EH (cell line): ENCODE data around the gene LUC7L2.
"Not testable (repeated sequence)": the region's sequence is repeated elsewhere in the genome, so short reads cannot be mapped to it uniquely, and the experiment has no call there.

Source experiments
- DNase-seq: peaks from one replicate; pipeline ENCODE4 v3.0.0-alpha.2; 2015; ENCODE audit warnings: low read depth

Gene LUC7L2

DNA sequence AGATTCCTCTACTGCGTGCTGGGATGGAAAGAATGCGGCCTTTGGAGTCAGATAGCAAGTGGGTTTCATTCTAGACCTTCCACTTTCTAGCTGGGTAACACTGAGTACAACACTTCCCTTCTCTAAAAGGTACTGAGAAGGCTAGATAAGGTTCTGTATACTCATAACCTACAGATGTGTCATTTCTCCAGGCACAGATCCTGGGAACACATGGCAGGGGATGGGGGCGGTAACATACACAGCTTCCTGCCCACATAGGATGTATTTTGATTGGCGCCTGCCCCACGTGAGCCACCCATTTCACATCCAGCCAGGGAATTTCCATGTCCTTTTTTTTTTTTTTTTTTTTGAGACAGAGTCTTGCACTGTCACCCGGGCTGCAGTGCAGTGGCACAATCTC is 91.9 kb downstream of the LUC7L2 start:
- DNase-seq = peak; percentile 73

DNA sequence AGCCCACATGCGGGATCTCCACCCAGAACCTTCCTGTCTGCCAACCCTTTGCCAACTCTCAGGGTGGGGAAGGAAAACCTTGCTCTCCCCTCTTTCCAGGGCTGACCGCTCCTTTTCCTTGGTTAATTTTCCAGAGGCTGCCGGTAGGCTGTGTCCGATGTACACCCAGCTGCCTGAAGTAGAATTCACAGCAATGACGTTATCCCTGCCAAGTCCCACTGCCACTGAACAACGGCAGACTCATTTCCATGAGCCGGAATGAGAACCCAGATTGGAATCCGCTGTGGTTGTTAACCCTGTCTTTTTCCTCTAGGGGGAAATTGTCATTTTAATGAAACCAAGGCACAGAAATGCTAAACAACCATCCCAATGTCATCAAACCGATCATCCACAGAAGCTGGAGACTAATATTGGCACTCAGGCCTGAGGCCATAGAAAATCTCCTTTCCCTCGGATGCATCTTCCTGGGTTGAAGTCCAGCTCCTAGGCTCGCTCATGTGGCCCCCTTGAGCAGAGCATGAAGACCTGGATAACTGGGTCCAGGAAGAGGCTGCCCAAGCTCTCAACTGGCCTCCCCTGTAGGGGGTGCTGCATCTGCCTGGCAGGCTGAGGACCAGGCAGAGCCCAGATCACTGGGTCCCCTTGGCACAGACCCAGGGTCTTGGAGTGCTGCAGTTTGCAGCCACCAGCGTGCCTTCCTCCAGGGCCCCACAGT is 93.4 kb downstream of the LUC7L2 start:
- peak; percentile 72 for DNase-seq

DNA sequence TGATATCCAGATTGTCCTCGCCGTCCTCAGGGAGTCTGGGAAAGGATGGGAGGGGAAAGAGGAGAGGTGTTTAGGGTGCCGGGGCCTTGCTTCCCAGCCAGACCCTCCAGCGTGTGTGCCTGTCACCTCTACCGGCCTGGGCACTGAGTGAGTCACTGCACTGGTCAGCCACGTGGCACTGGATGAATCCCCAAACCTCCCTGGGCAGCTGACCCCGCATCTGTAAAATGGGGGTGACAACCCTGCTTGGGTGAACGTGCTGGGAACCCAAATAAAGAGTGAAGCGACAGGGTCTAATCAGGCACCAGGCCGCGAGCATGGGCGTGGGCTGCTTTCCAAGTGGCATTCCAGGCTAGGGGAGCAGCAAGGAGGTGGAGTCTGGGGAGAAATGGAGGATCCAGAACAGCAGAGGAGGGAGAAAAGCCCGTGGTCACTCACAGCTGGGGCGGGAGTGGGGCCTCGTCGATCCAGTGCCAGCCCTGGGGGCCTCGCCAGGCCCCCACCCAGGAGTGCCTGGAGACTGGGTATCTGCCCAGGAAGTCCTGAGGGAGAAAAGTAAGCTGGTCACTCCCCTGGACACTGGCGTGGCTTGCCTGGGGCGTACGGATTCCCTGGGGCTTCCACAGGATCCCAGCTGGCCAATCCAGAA is 94.1 kb downstream of the LUC7L2 start:
- DNase-seq = no peak

DNA sequence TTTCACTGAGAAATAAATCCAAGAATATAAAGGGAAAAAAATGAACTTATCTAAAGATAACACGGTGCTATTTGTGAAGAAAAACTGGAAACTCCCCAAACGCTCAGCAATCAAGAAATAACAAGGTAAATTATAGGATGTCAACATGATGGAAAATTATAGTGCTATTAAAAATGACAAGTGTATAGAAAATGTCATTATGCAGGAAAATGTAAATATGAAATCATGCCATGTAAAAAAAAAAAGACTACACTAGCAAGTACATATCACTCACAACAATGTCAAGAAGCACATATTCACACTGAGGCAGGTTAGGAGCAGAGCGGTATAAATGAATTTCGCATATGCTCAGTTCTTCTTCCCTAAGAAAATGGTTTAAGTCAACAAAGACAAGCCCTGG is 96.1 kb downstream of the LUC7L2 start:
- DNase-seq = no peak

DNA sequence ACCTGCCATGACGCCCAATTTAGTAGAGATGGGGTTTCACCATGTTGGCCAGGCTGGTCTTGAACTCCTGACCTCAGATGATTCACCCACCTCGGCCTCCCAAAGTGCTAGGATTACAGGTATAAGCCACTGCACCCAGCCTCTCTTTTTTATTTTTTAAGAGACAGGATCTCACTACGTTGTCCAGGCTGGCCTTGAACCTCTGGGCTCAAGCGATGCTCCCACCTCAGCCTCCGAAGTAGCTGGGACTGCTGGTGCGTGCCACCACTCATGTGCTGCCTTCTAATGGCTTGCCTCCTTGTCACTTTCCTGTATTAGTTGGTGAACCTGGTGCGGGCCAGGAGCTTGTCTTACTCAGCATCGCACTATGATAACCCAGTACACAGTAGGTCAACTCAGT is 96.8 kb downstream of the LUC7L2 start:
- no peak for DNase-seq

DNA sequence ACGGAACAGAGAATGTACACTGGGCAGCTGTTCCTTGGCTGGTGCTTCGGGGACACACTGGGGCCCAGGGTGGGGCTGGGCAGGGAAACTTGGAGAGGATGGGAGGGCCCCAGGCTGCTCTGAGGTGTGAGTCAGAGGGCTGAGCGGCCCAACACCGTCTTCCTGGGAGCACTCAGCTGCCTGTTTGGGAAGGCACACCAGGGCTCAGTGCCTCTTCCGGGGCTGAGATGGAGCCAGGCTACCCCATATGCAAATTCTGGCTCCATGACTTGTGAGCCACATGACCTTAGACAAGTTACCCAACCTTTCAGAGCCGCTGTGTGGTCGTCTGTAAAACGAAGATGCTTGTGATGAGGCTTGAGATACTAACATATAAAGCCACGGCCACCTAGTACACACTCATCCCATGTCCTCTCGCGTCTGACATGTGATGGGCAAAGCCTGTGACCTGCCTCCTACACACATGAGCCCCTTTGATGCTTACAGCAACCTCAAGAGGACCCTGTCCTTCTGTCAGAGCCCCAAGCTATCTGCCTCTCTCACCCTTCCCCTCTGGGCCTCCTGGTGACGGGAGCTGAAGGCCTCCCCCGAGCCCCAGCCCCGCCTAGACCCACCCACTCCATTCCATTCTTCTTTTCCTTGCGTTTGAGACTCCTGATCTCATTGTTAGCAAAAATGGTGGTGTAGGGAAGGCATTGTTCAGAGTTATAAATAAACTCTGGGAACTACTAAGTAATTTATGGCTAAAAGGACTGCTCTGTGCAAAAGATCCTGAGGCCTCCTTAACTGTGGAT is 97.7 kb downstream of the LUC7L2 start:
- DNase-seq = peak; percentile 39

DNA sequence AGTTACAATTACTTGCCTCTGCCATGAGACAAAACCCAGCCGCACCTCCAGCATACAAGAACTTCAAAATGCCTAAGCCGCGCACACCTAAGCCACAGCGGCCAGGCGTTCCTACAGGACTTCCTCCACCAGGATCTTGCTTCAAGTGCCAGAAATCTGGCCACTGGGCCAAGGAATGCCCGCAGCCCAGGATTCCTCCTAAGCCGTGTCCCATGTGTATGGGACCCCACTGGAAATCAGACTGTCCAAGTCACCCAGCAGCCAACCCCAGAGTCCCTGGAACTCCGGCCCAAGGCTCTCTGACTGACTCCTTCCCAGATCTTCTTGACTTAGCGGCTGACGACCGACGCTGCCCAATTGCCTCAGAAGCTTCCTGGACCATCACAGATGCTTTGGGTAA is 103.7 kb downstream of the LUC7L2 start:
- not testable (repeated sequence) for DNase-seq

DNA sequence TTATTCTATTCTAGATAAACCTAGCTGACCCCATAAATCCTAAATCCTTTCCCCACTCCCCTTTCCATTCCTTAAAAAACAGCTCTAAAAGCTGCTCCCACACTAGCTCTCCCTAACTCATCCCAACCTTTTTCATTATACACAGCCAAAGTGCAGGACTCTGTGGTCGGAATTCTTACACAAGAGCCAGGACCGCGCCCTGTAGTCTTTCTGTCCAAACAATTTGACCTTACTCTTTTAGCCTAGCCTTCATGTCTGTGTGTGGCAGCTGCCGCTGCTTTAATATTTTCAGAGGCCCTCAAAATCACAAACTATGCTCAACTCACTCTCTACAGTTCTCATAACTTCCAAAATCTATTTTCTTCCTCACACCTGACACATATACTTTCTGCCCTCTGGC is 104.8 kb downstream of the LUC7L2 start:
- not testable (repeated sequence) for DNase-seq

DNA sequence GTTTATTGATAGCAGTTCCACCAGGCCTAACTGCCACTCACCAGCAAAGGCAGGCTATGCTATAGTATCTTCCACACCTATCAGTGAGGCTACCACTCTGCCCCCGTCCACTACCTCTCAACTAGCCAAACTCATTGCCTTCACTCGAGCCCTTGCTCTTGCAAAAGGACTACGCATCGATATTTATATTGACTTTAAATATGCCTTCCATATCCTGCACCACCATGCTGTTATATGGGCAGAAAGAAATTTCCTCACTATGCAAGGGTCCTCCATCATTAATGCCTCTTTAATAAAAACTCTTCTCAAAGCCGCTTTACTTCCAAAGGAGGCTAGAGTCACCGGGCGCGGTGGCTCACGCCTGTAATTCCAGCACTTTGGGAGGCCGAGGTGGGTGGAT is 105.4 kb downstream of the LUC7L2 start:
- not testable (repeated sequence) for DNase-seq

DNA sequence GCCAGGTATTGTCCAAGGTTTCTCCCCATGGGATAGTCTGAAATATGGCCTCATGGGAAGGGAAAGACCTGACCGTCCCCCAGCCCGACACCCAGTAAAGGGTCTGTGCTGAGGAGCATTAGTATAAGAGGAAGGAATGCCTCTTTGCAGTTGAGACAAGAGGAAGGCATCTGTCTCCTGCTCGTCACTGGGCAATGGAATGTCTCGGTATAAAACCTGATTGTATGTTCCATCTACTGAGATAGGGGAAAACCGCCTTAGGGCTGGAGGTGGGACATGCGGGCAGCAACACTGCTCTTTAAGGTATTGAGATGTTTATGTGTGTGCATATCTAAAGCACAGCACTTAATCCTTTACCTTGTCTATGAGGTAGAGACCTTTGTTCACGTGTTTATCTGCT is 108.0 kb downstream of the LUC7L2 start:
- DNase-seq = not testable (repeated sequence)

DNA sequence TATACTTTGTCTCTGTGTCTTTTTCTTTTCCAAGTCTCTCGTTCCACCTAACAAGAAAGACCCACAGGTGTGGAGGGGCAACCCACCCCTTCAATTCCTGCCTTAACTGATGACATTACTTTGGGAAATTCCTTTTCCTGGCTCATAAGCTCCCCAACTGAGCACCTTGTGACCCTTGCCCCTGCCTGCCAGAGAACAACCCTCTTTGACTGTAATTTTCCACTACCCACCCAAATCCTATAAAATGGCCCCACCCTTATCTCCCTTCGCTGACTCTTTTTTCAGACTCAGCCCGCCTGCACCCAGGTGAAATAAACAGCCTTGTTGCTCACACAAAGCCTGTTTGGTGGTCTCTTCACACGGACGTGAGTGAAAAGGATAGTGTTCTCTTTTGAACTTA is 108.6 kb downstream of the LUC7L2 start:
- DNase-seq = not testable (repeated sequence)

DNA sequence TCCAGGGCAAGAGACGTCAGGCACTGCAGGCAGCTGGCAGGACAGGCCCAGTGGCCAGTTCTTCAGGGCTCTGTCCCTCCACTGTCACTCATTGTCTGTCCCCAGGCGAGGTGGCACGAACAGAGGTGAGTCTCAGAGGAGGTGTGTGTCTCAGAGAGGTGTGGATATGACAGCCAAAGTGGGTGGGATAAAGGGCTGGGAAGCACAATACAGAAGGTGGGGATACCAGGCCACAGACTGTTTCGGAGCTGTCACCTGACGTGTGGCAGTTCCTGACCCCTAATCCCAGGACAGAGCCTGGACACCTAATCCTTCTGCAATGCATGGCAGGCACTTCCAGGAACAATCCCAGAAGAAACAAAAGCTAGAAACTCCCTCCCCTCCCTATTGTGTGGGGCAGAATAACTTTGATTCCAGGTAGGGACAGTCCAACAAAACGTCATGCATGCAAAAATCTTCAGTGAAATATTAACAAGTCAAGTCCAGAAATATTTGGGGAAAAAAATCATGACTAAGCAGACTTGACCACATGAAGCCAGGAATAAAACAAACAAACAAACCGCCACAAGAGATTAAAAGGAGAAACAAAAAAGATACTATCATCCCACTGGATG is 112.2 kb downstream of the LUC7L2 start:
- peak; percentile 46 for DNase-seq
